RWPE2 (cell line): Measurements from ENCODE around the gene TSPAN16.

Experiments
- ATAC-seq: fragments of 200-7000 bp; cut with Tn5 transposase; 3 replicates; pipeline ENCODE4 v1.9.1; 2021; ENCODE audit warnings: low read depth
- DNase-seq: peaks from one replicate; pipeline ENCODE4 v3.0.0-alpha.2; 2020; ENCODE audit warnings: low spot score
- H3K27ac ChIP-seq: fragments of 450-650 bp; 2 replicates; pipeline ENCODE4 v1.5.1; 2017; ENCODE audit warnings: mild to moderate bottlenecking; ENCODE audit not compliant: poor library complexity, severe bottlenecking
- H3K27me3 ChIP-seq: fragments of 250-450 bp; sonication (Bioruptor Pico); 2 replicates; pipeline ENCODE4 v1.5.1; 2021; ENCODE audit warnings: mild to moderate bottlenecking, moderate library complexity; ENCODE audit not compliant: insufficient read depth, poor library complexity, severe bottlenecking
- H3K36me3 ChIP-seq: fragments of 250-450 bp; sonication (Bioruptor Pico); 2 replicates; pipeline ENCODE4 v1.5.1; 2020; ENCODE audit warnings: low read depth, mild to moderate bottlenecking, moderate library complexity
- H3K4me1 ChIP-seq: fragments of 250-450 bp; sonication (Bioruptor Pico); 2 replicates; pipeline ENCODE4 v1.5.1; 2021; ENCODE audit warnings: mild to moderate bottlenecking, moderate library complexity; ENCODE audit not compliant: insufficient read depth, poor library complexity, severe bottlenecking
- H3K4me3 ChIP-seq: fragments of 250-450 bp; sonication (Bioruptor Pico); 2 replicates; pipeline ENCODE4 v1.5.1; 2021; ENCODE audit warnings: mild to moderate bottlenecking, moderate library complexity; ENCODE audit not compliant: severe bottlenecking
- H3K9me3 ChIP-seq: fragments of 250-450 bp; sonication (Bioruptor Pico); 2 replicates; pipeline ENCODE4 v1.5.1; 2021; ENCODE audit warnings: mild to moderate bottlenecking, moderate library complexity; ENCODE audit not compliant: severe bottlenecking
- TF ChIP-seq, protein P1 (sequence below): fragments of 450-650 bp; IDR thresholded peaks from one replicate; pipeline ENCODE4 v1.5.1; 2017; ENCODE audit warnings: mild to moderate bottlenecking, moderate library complexity; ENCODE audit not compliant: poor library complexity, severe bottlenecking

Gene TSPAN16

DNA sequence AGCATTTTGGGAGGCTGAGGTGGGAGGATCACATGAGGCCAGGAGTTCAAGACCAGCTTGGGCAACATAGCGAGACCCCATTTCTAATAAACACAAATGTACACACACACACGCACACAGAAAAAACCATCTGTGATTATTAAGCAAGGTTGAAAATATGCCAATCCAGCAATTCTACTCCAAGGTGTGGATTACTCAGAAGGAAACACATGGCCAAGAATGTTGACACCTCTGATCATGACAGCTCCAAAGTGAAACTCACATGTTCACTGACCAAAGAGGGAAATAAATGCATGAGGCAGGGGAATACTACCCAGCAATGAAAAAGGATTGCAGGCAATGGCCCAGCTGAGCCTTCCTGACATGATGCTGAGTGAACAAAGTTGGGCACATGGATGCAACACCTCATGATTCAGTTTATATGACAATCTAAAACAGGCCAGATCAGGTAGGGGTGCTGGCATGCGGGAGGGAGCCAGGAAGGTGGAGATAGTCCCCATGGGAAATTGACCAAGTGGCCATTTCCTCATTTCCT lies 38.0 kb upstream of the TSPAN16 start:
- Histone ChIP-seq H3K9me3 (no peaks in the 10 kb centered on the region), H3K36me3 (no peaks in the 10 kb centered on the region), H3K4me1 (no peaks in the 10 kb centered on the region), H3K4me3 (no peak overlapping the region), H3K27me3 (no peaks in the 10 kb centered on the region), H3K27ac (no peak overlapping the region)
- TF ChIP-seq, protein P1, sequence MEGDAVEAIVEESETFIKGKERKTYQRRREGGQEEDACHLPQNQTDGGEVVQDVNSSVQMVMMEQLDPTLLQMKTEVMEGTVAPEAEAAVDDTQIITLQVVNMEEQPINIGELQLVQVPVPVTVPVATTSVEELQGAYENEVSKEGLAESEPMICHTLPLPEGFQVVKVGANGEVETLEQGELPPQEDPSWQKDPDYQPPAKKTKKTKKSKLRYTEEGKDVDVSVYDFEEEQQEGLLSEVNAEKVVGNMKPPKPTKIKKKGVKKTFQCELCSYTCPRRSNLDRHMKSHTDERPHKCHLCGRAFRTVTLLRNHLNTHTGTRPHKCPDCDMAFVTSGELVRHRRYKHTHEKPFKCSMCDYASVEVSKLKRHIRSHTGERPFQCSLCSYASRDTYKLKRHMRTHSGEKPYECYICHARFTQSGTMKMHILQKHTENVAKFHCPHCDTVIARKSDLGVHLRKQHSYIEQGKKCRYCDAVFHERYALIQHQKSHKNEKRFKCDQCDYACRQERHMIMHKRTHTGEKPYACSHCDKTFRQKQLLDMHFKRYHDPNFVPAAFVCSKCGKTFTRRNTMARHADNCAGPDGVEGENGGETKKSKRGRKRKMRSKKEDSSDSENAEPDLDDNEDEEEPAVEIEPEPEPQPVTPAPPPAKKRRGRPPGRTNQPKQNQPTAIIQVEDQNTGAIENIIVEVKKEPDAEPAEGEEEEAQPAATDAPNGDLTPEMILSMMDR = no peak
- ATAC-seq = no peak
- DNase-seq = no peak

DNA sequence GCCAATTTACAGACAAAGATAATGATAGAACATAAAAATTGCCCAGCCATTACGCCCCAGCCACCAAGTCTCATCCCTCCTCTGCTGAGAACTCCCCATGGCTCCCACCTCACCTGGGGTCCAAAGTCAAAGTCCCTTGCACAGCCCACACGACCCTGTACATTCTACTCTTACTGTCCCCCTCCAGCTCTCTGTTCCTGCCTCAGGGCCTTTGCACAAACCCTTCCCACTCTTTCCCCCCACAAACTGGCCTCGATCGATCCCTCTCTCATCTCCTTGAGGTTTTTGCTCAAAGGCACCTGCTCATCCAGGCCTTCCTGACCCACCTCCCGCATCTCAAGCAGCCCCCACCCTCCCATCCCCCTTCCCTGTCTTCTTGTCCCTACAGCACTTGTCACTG lies 35.0 kb upstream of the TSPAN16 start:
- Histone ChIP-seq H3K27ac (no peak overlapping the region), H3K4me1 (peaks cover 18% of the 10 kb centered on the region), H3K9me3 (no peaks in the 10 kb centered on the region), H3K4me3 (no peak overlapping the region), H3K36me3 (no peaks in the 10 kb centered on the region), H3K27me3 (no peaks in the 10 kb centered on the region)
- ATAC-seq (no peak), DNase-seq (no peak)
- TF ChIP-seq, protein P1 = no peak

DNA sequence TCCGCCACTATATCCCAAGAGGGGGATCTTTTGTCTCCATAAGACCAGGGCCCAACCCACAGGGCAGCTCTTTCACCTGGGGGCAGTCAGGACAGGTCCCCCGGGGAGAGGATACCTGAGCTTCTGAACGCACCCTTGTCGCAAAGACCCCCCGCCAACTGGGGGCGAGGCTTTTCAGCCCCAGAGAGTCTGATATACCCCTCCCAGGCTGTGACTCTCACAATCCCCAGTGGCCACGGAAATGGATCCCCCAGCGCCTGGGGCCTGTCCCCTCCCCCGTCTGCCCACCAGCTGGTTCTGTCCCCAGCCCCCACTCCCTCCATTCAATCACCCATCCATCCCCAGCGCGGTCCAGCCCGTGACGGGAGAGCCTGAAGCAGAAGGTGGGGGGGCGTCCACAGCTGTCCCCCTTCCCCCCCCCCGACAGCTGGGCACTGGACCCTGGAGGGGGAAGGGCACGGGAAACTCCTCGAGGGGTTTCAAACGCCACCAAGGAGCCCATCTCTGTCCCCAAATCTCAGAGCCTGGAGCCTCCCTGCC lies 34.5 kb upstream of the TSPAN16 start:
- H3K36me3 ChIP-seq = no peaks in the 10 kb centered on the region
- H3K9me3 ChIP-seq = no peaks in the 10 kb centered on the region
- TF ChIP-seq, protein P1 = no peak
- ATAC-seq (no peak), DNase-seq (no peak)
- no peaks in the 10 kb centered on the region for H3K27me3 ChIP-seq
- H3K27ac ChIP-seq = peak overlapping the region; percentile 63
- peaks cover 19% of the 10 kb centered on the region for H3K4me1 ChIP-seq
- H3K4me3 ChIP-seq = peak overlapping the region; percentile 95

DNA sequence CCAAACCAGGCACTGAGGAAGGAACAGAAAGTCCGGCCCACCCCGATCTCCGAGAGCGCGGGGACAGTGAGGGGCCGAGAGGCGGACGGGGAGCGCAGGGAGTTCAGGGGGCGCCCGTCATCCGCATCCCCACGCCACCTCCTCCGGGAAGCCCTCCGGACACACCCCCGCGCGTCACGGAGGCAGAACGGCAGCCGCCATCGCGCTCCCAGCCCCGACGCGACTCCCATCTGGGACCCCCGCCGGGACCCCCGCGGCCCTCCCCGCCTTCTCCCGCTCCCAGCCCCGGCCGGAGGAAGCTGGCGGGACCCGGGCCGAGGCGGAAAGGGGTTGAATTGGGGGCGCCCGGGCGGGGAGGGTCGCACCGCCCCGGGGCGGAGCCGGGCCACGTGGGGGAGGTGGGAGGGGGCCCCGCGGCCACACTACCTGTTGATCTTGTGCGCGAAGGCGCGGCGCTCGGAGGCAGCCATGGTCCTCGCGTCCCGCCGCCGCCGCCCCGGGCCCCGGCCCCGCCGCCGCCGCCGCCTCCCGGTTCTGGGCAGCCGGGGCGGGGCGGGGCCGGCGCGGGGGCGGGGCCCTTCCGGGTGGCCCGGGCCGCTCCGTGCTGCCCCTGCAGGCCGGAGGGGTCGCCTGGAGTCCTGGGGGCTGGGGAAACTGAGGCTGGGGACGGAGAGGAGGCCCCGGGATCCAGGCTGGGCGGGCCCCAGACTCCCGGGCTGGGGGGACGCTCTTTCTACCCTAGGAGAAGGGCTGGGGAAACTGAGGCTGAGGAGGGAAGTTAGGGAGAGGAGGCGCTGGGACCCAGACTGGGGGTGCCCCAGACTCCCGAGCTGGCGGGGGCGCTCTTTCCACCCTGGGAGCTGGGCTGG lies 33.8 kb upstream of the TSPAN16 start, which contains the start of gene DOCK6:
Gene DOCK6, minus strand, starts transcription at position 554 of the 869 bp plus-strand sequence. Its CDS starts 84 bp downstream, at position 470.
- no peaks in the 10 kb centered on the region for H3K27me3 ChIP-seq
- TF ChIP-seq, protein P1 = peak; percentile 74
- H3K4me3 ChIP-seq = peak within 1 kb of the TSS; percentile 95

More for the DNA sequence above, 33.8 kb upstream of the TSPAN16 start, which contains the start of gene DOCK6:
- H3K4me1 ChIP-seq = peaks cover 19% of the 10 kb centered on the region
- no peaks in the 10 kb centered on the region for H3K36me3 ChIP-seq
- H3K9me3 ChIP-seq = no peaks in the 10 kb centered on the region
- ATAC-seq (no peak; the same call in 2 of the 3 replicates), DNase-seq (no peak)
- H3K27ac ChIP-seq = peak within 1 kb of the TSS; percentile 63
